Calu3 (cell line): ENCODE results near the gene SLC49A3. TPM values are rescaled to one million over a fixed set of nuclear protein-coding genes. Genes with fewer than 3 reads are reported as not detected.

Experiments used
- BruUV-seq: library from RNA; stranded (reverse); fragments of 400-500 nt; replicated peaks from 2 replicates; lab custom pipeline; 2021; lab: Mats Ljungman, UMichigan
- CTCF ChIA-PET: fragments of 300-600 bp; sonication (Branson Sonifier 250); formaldehyde crosslinking; loops from one replicate; lab custom pipeline; 2022; ENCODE audit warnings: antibody characterized with exemption; lab: Charles Lee
- DNase-seq: peaks from one replicate; pipeline ENCODE4 v3.0.0; 2022
- H3K27ac Mint-ChIP-seq: one replicate; pipeline ENCODE4 v1.8.0; 2022; ENCODE audit warnings: mixed read lengths; ENCODE audit not compliant: unreplicated experiment
- H3K27me3 Mint-ChIP-seq: one replicate; pipeline ENCODE4 v1.8.0; 2022; ENCODE audit warnings: mixed read lengths; ENCODE audit not compliant: unreplicated experiment
- H3K36me3 Mint-ChIP-seq: one replicate; pipeline ENCODE4 v1.8.0; 2022; ENCODE audit warnings: mild to moderate bottlenecking, moderate library complexity, mixed read lengths; ENCODE audit not compliant: insufficient read depth, unreplicated experiment
- H3K4me1 Mint-ChIP-seq: one replicate; pipeline ENCODE4 v1.8.0; 2022; ENCODE audit warnings: mild to moderate bottlenecking, low read depth, mixed read lengths; ENCODE audit not compliant: unreplicated experiment
- H3K4me3 Mint-ChIP-seq: one replicate; pipeline ENCODE4 v1.8.0; 2022; ENCODE audit warnings: mild to moderate bottlenecking, low read depth, moderate library complexity, mixed read lengths; ENCODE audit not compliant: unreplicated experiment
- H3K9me3 Mint-ChIP-seq: one replicate; pipeline ENCODE4 v1.8.0; 2022; ENCODE audit warnings: low read depth, mixed read lengths; ENCODE audit not compliant: unreplicated experiment
- CTCF ChIP-seq: fragments of 200-600 bp; IDR thresholded peaks from one replicate; pipeline ENCODE4 v1.8.0; 2022; ENCODE audit warnings: antibody characterized with exemption; ENCODE audit not compliant: unreplicated experiment
- intact Hi-C: fragments of 100-400 bp; cut with micrococcal nuclease; formaldehyde crosslinking; loops from one replicate; pipeline ENCODE4 v1.10.0; 2022; ENCODE audit not compliant: unreplicated experiment
- total RNA-seq: library from RNA; stranded (reverse); gene quantifications from 2 replicates; pipeline ENCODE4 v1.2.3, GENCODE V29; 2022

SLC49A3 gene
- total RNA-seq, 1 experiment from 2014 or later: 0.40 TPM

GRCh38 chr4:685679-686412 lies 3.1 kb downstream of the SLC49A3 start:
- no TSS peak for BruUV-seq

GRCh38 chr4:684623-685327 lies 4.2 kb downstream of the SLC49A3 start:
- Mint-ChIP-seq H3K36me3 (peaks cover 18% of the 10 kb centered on the region), H3K4me1 (peaks cover 7% of the 10 kb centered on the region), H3K27me3 (no peaks in the 10 kb centered on the region), H3K27ac (no peak overlapping the region), H3K4me3 (no peak overlapping the region), H3K9me3 (no peaks in the 10 kb centered on the region)
- BruUV-seq: no TSS peak
- CTCF ChIA-PET: no interaction called here
- no peak for DNase-seq
- intact Hi-C loops: no loop called here
- no peak for TF ChIP-seq CTCF

More at GRCh38 chr4:685679-686412, 3.1 kb downstream of the SLC49A3 start:
- Mint-ChIP-seq H3K36me3 (peaks cover 11% of the 10 kb centered on the region), H3K9me3 (no peaks in the 10 kb centered on the region), H3K4me1 (peaks cover 7% of the 10 kb centered on the region), H3K4me3 (no peak overlapping the region), H3K27ac (no peak overlapping the region), H3K27me3 (no peaks in the 10 kb centered on the region)
- intact Hi-C loops: no loop called here
- CTCF ChIA-PET: no interaction called here
- DNase-seq: no peak
- no peak for TF ChIP-seq CTCF

- peak; percentile 32 for DNase-seq
- no peaks in the 10 kb centered on the region for H3K27me3 Mint-ChIP-seq
- no peaks in the 10 kb centered on the region for H3K9me3 Mint-ChIP-seq
- intact Hi-C loops: no loop called here
- H3K4me1 Mint-ChIP-seq: peaks cover 7% of the 10 kb centered on the region
- H3K36me3 Mint-ChIP-seq: peaks cover 18% of the 10 kb centered on the region
- TF ChIP-seq CTCF: peak; percentile 32
- no TSS peak for BruUV-seq
- CTCF ChIA-PET: no interaction called here
- no peak overlapping the region for H3K27ac Mint-ChIP-seq
- H3K4me3 Mint-ChIP-seq: no peak overlapping the region
Measured at GRCh38 chr4:683982-684622, 4.8 kb downstream of the SLC49A3 start.

GRCh38 chr4:683247-683897 lies 5.6 kb downstream of the SLC49A3 start:
- intact Hi-C loops: no loop called here
- CTCF ChIA-PET: no interaction called here
- H3K4me1 Mint-ChIP-seq: peaks cover 7% of the 10 kb centered on the region
- no peak for DNase-seq
- BruUV-seq: no TSS peak
- H3K9me3 Mint-ChIP-seq: no peaks in the 10 kb centered on the region
- H3K36me3 Mint-ChIP-seq: peaks cover 22% of the 10 kb centered on the region
- H3K4me3 Mint-ChIP-seq: no peak overlapping the region
- TF ChIP-seq CTCF: no peak
- H3K27me3 Mint-ChIP-seq: no peaks in the 10 kb centered on the region
- no peak overlapping the region for H3K27ac Mint-ChIP-seq
